ENCODE results near the gene ENTPD5.

DNA sequence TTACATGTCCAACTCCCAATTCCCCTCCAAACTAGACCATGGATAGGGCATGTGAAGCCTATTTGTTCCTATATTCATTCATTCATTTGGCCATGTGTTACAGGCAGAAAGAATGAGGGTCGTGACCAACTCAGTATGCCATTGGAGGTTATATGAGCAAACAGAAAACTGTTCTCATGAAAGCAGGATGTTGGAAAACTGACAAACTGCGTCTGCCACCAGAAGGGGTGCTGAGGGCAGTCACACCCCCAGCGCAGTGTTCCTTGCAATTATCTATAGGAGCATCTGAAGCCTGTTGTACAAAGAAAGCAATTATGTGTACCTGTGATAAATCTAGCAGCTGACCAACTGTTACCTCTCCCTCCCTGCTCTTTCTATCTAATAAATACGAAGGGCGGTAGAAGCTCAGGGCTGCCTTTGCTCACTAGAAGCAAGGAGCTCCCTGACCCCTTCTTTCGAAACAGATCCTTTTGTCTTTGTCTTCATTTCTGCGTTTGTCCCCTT is 21.1 kb downstream of the ENTPD5 start:
- TF ChIP-seq CTCF (IDR thresholded peaks at IDR 0.05): no peak
- no peak for TF ChIP-seq POLR2A (IDR thresholded peaks at IDR 0.05)

All from thyroid gland (tissue), 4 donors.